Body of pancreas (tissue), 4 donors: ENCODE measurements around the gene ZFHX2.

ENCODE experiments used
- CTCF ChIP-seq, 7 experiments: fragments of 450-650 bp in 4 of 7; fragments of 200-600 bp in 3 of 7; sonication (generic) in 3 of 7; IDR thresholded peaks; one replicate each; pipeline ENCODE4 v1.5.1; 2016 to 2019; ENCODE audit warnings: antibody characterized with exemption in 7 of 7
- POLR2A ChIP-seq, 3 donors: fragments of 450-650 bp; IDR thresholded peaks; one replicate each; pipeline ENCODE4 v1.6.1; 2016; ENCODE audit warnings: antibody characterized with exemption in 3 of 3, mild to moderate bottlenecking in 2 of 3

DNA sequence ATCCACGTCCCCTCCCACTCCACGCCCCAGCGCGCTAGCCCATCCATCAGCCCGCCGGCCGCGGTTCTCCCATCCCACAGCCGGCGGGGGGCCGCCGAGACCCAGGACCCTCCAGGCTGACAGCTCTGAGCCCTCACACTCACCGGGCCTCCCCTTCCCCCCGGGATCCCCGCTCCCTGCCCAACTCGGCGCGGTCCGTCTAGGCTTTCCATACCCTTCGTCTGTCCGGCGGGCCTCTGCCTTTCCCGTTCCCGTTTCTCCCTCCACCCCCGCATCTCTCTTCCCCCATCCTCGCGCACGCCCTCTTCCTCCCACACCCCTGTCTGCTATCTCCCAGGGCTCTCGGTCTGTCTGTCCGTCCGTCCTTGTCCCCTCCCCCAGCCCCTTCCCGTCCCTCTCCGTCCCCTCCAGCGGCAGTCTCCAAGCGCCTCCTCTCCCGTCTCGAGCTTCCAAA, 726 bp downstream of the ZFHX2 start:
- TF ChIP-seq CTCF (IDR thresholded peaks at IDR 0.05) = no peak
- no peak for TF ChIP-seq POLR2A (IDR thresholded peaks at IDR 0.05)
